Hematopoietic multipotent progenitor cell treated with erythropoietin and hydrocortisone succinate and interleukin-3 and kit ligand, for 8 days (in vitro differentiated cells): ENCODE measurements around the gene ELSPBP1.
"Not testable (repeated sequence)": the region's sequence is repeated elsewhere in the genome, so short reads cannot be mapped to it uniquely, and the experiment has no call there.

ENCODE experiments used
- DNase-seq: peaks from one replicate; pipeline ENCODE4 v3.0.0-alpha.2; 2015

The ELSPBP1 gene

DNA sequence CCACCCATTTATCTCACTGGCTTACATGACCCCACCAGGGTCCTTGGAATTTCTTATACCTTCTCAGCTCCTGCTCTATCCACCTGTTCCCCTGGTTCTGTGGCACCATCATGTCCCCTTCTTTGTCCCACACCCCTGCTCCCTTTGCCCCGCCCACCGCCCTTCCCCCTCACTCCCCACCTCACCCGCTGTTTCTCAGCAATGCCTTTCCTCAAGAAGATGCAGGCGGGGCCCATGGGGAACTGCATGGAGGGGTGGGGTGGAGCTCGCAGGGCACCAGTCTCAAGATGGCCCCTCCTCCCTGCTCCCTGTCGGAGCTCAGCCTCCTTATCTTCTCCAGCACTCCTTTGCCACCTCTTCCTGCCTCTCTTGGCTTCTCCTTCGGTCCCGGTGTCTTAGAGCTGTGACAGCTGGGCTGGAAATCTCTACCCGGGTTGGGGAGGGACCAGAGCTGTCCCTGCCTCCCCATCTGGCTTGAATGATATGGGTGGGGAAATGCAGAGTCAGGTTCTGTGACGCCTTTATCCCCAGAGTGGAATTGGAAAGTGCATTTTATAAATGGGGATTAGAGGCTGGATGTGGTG lies 49.3 kb downstream of the ELSPBP1 start, which contains the start of gene CABP5:
Gene CABP5 (minus strand): TSS at position 405 of the 584 bp plus-strand sequence. CDS start 157 bp downstream, at position 248.
- DNase-seq = peak; percentile 44

DNA sequence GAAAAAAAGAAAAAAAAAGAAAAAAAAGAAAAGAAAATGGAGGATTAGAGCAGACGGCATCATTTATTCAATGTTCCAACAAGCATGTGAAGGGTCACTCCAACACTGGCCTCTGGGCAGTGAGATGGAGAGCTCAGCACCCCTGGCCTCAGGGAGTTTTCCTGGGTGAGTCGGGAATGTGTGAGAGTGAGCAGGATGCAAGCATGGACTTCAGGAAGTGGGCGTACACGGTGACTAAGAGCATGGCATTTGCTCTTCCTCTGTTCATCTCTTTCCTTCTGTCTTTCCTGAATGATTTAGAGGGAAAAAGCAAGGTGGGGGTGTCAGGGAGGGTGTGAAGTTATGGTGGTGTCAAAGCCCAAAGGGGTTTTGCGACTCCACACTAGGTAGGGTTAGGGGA lies 50.1 kb downstream of the ELSPBP1 start:
- no peak for DNase-seq

DNA sequence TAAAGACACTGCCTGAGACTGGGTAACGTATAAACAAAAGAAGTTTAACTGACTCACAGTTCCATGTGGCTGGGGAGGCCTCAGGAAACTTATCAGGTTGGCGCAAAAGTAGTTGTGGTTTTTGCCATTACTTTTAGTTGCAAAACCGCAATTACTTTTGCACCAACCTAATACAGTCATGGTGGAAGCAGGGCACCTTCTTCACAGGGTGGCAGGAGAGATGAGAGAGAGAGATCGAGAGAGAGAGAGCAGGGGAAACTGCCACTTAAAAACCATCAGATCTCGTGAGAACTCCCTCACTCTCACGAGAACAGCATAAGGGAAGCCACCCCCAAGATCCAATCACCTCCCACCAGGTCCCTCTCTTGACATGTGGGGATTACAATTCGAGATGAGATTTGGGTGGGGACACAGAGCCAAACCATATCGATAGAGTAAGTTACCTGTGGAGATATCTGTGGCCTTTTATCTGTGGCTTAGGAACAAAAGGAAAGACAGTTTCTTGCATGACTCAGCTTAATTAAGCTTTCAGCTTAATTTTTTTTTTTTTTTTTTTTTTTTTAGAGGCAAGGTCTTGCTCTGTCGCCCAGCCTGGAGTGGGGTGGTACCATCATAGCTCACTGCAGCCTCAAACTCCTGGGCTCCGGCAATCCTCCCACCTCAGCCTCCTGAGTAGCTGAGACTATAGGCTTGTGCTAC lies 57.1 kb downstream of the ELSPBP1 start:
- DNase-seq = peak; percentile 33

DNA sequence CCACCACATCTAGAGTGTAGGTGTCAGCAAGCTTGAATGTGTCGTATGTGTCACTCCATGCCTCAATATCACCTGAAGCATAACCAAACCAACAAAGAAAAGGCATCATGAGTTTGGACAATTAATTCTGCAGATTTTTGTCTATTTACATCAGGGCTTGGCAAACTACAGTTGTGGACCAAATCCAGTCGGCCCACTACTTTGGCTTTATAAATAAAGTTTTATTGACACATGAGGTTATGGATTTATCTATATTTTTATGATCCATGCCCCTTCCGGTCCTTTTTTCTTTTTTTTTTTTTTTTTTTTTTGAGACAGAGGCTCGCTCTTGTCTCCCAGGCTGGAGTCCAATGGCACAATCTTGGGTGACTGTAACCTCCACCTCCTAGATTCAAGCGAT lies 58.6 kb downstream of the ELSPBP1 start:
- DNase-seq = no peak

DNA sequence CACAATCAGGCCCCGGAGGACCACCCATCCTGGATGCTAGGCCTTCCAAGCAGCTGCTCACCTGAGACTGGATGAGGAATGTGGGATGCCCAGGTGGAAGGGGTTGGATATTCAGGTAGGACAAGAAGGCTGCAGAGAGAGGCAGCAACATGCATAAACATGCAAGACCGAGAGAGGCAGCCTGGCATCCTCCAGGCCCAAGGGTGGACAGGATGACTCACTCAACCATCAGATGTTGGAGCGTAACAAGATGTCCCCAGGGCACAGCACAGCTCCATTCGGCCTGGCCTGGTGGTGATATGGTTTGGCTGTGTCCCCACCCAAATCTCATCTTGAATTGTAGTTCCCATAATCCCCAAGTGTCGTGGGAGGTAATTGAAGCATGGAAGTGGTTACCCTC lies 59.4 kb downstream of the ELSPBP1 start:
- no peak for DNase-seq

DNA sequence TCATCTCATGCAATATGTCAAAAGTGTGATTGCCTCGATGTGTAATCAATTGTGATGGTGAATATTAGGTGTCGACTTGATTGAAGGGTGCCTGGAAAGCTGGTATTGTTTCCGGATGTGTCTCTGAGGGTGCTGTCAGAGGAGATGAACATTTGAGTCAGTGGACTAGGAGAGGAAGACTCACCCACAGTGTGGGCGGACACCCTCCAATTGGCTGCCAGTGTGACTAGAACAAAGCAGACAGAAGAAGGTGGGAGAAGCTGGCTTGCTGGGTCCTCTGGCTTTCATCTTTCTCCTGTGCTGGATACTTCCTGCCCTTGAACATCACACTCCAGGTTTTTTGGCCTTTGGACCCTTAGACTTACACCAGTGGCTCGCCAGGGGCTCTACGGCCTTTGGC lies 64.9 kb downstream of the ELSPBP1 start:
- DNase-seq = no peak

DNA sequence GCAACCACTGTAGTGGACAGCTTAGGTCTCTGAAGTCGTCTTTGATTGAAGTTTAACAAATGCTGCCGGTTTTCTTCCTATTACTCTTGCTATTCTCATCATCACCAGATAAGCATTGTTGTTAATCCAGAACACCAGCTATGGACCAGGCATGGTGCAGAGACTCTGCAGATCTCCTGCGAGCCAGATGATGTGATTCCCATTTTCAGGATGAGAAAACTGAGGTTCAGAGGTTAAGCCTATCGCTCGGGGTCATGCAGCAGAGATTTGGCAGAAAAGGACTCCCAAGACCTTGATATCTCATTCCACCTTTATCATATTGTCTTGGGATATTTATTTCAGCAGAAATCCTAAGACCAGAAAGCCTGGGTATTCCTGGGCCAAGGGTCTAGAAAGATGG lies 65.9 kb downstream of the ELSPBP1 start:
- DNase-seq = no peak

DNA sequence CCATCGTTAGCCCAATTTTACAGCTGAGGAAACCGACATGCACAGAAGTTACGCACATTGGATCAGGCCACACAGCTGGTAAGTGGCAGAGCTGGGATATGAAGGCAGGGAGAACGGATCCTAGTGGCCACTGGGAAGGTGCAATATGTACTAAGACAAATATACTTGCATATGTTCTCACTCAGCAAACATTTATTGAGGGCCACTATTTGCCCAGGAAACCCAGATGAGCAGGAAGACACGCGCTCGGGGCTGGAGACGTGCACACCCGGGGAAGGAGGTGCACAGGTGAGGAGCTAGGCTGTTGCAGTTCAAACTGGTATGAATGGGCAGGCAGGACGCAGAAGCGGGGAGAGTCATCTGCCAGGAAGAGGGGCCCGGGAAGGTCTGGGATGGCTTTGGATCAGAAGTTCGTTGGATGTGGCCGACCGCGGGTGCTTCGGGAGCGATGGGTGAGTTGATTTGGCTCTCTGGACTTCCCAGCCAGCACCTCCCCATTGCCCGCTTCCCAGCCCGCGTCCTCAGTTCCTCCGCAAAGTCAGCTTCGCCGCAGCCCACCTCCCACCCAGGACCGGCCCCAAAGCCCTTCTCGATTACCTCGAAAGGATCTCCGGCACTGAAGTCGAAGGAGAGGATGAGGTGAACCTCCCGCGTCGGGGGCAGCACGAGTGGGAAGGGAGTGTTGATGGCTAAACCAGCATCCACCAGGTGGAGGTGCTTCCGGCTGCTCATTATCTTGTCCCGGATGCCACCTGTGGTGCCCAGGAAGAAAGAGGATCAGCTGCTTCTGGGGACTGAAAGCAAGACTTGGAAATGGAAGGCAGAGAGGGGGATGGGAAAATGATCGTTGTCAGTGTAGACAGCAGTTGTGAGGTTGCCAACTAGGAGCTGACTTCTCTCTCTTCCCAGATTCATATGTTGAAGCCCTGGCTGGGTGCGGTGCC lies 67.2 kb downstream of the ELSPBP1 start:
- no peak for DNase-seq

DNA sequence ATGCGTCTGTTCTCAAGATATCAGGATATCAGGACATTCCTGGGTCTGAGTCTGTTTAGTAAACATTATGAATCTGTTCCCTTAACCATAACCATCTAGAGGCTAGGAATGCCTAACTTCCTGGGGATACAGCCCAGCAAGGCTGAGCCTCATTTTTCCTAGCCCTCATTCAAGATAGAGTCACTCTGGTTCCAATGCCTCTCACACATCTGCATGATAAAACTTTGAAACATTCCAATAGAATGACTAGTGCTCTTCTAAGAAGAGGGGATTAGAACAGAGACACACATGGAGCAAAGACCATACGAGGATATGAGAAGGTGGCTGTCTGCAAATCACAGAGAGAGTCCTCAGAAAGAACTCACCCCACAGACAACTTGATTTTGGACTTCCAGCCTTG lies 70.1 kb downstream of the ELSPBP1 start:
- no peak for DNase-seq

DNA sequence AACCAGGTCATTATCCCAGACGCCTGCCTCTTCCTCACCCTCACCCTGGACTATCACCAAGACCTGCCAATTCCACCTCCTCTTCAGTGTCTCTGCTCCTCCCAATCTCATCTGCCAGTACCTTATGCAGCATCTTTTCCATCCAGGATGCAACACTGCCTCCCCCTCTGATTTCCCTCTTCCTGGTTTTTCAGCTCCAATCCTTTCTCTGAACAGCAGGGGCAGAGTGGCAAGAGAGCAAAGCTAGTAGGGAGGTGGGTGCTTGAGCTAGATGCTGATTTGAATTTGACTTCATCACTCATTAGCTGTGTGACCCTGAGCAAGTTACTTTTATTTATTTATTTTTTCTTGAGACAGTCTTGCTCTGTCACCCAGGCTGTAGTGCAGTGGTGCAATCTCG lies 75.0 kb downstream of the ELSPBP1 start:
- DNase-seq = no peak

DNA sequence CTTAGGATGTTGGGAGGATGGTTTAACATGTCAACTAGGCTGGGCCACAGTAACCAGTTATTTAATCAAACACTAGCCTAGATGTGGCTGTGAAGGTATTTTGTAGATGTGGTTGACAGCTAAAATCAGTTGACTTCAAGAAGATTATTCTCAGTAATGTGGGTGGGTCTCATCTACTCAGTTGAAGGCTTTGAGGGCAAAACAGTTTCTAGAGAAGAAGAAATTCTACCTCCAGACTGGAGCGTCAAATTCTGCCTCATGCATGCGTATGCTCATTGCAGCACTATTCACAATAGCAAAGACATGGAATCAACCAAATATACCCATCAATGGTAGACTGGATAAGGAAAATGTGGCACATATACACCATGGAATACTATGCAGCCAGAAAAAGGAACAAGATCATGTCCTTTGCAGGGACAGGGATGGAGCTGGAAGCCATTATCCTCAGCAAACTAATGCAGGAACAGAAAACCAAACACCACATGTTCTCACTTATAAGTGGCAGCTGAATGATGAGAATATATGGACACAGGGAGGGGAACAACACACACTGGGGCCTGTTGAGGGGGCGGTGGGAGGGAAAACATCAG lies 75.8 kb downstream of the ELSPBP1 start:
- not testable (repeated sequence) for DNase-seq
